Limb (tissue), 2 donors: ENCODE data around the gene GABBR2.

Experiments used
- DNase-seq, 2 donors: peaks; one replicate each; pipeline ENCODE4 v3.0.0-alpha.2; 2016; ENCODE audit errors: extremely low spot score in 2 of 2

The GABBR2 gene

GRCh38 chr9:98545021-98545420, 163.7 kb downstream of the GABBR2 start:
- DNase-seq: no peak

- no peak for DNase-seq
Observed at GRCh38 chr9:98541684-98542230, 167.0 kb downstream of the GABBR2 start.

GRCh38 chr9:98540476-98540875, 168.3 kb downstream of the GABBR2 start:
- DNase-seq: no peak

DNA sequence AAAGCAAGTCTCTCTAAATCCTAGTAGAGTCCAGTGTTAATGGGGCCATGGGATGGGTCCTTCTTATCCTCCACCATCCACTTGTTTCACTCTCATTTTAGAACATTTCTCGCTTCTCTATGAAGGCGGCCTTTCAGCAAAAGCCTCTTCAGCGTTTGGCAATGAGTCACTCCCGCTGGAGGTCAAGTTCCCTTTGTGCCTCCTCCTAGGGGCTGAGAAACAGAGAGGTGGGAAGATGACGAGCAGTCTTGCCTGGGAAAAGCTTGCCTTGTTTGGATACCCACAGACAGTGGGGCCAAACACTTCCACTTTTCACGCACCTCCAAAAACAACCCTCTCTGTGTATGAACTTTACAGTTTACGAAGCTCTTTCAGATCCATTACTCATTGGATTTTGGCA, 168.8 kb downstream of the GABBR2 start:
- no peak for DNase-seq

- DNase-seq: peak in 1 of 2 donors; percentile 65
Observed at GRCh38 chr9:98538626-98539031, 170.1 kb downstream of the GABBR2 start.

DNA sequence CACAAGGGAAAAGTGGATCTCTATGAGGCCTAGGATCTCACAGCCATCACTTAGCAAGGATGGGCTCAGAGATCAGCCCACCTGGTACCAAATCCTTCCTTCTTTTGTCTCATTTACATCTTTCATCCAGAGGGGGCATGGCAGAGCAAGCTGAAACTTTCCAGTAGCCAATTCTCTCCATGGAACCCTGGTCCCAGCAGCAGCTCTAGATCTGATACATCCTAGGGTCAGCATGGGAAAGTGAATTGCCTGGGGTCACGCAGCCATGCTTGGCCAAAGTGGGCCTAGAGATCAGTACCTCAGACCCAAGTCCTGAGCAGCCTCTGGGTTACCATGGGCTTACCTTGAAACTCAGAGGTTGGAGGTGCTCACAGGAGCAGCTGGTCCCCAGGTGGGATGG, 170.5 kb downstream of the GABBR2 start:
- DNase-seq: no peak

- DNase-seq: no peak
Observed at GRCh38 chr9:98536542-98537173, 172.1 kb downstream of the GABBR2 start.

DNA sequence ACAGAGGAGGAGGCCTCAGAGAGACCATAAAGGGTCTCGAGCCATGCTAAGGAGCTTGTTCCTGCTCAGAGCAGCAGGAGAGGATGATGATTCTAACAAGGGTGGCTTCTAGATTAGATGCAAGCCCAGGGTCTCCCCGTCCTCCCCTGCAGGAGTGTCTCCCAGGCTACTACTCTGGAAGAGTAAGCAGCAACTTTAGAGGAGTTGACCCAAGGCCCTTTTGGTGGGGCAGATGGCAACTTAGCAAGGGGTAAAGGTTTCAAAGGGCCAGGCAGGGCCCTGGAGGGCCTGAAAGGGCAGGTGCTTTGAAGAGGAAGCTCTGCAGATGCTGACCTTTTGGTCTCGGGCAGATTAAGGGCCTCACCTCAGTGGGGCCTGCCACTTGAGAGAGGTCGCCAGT, 174.9 kb downstream of the GABBR2 start:
- no peak for DNase-seq

GRCh38 chr9:98533132-98533531, 175.6 kb downstream of the GABBR2 start:
- DNase-seq: no peak

GRCh38 chr9:98532574-98532973, 176.2 kb downstream of the GABBR2 start:
- no peak for DNase-seq

- DNase-seq: no peak
Observed at GRCh38 chr9:98532147-98532546, 176.6 kb downstream of the GABBR2 start.

GRCh38 chr9:98530806-98531386, 177.8 kb downstream of the GABBR2 start:
- no peak for DNase-seq

DNA sequence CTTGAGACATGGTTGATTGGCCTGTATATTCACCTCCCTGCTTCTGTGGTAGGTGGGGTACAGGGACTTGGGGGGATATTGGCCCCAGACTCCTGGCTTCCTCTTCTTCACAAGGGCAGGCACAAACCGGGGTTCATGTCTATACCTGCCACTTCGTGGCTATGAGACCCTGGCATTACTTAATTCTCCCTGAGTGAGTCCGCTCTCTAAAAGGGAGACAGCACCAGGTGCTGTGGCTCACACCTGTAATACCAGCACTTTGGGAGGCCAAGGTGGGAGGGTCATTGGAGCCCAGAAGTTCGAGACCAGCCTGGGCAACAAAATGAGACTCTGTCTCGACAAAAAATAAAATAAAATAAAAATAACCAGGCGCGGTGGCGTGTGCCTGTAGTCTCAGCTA, 178.5 kb downstream of the GABBR2 start:
- DNase-seq: no peak

GRCh38 chr9:98529841-98530240, 178.9 kb downstream of the GABBR2 start:
- DNase-seq: no peak

DNA sequence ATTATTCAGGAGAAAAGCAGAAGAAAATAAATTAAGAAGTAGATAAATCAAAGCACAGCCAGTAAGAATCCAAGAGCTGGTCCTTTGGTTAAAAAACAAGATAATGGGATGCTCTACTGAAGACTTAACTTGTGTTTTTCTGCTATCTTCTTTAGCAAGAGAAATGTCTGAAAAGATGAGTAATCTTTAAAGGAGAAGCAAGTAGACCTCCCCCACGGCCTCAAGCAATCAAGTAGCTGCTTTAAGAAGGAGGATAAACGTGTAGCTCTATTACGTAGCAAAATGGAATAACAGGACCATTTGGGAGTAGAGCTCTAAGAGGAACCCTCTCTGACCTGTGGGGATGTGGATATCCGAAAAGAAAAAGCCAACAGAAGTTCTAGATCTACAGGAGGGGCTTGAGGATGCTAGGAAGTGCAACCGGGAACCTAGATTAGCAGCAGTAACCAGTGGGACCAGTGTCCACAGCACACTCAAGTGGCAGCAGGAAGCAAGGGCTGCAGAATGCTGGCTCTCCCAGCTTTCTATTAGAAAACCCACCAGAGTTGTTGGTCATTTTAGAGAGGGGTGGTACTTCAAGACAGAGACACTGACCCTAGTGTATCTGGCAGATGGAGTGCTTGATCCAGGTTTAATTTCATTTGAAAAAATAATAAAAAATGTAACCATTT, 185.4 kb downstream of the GABBR2 start:
- no peak for DNase-seq

- no peak for DNase-seq
Observed at GRCh38 chr9:98522487-98522886, 186.2 kb downstream of the GABBR2 start.

DNA sequence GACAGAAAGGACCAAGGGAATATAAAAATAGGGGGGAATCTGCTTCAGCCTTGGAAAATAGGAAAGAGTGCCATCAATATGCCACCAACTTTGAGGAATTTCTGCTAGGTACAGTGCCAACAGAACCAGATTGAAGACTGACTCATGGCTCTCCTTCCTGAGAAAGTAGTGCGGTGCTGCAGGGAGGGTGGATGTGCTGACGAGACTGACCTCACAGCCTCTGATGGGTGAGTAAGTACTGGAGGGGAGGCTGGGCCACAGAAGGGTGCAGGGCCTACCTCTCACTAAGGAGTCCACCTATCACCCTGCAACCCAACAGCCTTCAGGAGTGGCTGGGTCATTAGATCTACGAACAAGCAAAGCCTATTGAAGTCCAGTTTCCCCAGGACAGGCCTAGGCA, 187.6 kb downstream of the GABBR2 start:
- DNase-seq: no peak

DNA sequence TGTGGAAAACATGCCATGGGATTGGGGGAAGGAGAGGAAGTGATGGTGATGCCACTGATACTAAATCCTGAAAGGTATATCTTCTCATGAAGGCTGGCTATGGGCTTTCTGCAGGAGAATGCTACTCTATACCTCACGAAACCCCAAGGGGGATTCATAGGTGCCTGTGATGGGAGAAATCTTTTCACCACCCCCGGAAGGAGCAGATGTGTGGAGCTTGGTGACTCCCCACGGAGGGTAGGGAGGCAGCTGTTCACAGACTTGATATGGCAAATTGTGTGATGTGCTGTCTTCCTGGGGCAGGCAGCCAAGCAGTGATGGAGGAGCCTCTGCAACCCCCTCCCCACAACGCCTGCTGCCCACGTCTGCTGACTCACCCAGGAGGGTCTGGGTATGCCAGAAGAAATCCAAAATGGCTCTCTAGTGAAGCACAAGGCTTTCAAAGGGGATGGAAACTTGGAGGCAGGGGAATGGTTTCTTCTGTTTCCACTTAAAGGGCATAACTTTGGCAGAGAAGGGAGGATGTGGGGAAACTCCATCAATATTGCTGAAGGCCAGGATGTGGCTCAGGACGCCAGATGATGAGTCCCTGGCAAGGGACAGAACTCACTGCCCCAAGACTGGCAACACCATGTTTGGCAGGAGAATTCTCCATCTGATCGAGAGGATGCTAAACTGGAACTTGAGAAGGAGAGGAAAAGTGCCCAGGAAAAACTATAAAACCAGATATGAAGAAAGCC, 188.3 kb downstream of the GABBR2 start:
- DNase-seq: peak in 1 of 2 donors; percentile 38

DNA sequence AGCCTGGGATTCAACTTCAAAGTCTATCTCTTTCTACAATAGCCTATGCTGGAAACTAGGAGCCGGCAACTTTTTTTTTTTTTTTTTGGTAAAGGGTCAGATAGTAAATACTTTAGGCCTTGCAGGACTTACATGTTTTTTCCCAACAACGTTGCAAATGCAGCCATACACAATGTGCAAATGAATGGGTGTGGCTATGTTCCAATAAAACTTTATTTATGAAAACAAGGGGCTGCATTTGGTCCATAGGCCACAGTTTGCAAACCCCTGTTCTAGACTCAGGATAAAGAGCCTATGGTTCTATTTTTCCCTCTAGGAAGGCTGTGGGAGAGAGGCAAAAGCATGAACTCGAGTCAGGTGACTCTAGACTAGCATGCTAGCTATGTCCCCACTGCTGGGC, 189.1 kb downstream of the GABBR2 start:
- DNase-seq: no peak

DNA sequence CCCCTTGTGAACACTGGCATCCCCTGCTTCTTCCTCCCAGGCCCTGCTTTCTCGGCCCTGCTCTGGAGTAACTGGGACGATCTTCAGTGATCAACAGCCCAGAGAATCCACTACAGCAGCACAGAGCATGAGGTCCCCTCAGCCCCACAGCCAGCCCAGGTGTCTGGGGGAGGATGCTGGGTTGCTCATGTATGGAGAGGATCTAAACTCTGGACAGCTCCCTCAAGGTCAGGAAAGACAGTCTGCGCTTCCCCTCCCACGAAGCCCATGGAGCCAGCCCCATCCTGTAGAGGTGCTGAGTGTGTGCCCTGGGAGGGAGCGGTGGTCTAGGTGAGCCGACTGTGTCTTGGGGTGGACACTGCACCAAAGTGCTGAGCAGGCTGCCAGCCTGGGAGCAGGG, 190.2 kb downstream of the GABBR2 start:
- DNase-seq: peak in 1 of 2 donors; percentile 12

GRCh38 chr9:98517761-98518160, 191.0 kb downstream of the GABBR2 start:
- peak in 1 of 2 donors; percentile 11 for DNase-seq

GRCh38 chr9:98516897-98517503, 191.7 kb downstream of the GABBR2 start:
- peak in 1 of 2 donors; percentile 8 for DNase-seq
